Activated CD4-positive, alpha-beta T cell treated with anti-CD3 and anti-CD28 coated beads for 24 hours (primary cell): ENCODE results near the gene PAN3.
"Not testable (repeated sequence)": the region's sequence is repeated elsewhere in the genome, so short reads cannot be mapped to it uniquely, and the experiment has no call there.

ENCODE experiments used
- DNase-seq, 2 donors: peaks; one replicate each; pipeline ENCODE4 v3.0.0-alpha.2; 2020; ENCODE audit warnings: low read depth in 2 of 2

Gene PAN3, protein sequence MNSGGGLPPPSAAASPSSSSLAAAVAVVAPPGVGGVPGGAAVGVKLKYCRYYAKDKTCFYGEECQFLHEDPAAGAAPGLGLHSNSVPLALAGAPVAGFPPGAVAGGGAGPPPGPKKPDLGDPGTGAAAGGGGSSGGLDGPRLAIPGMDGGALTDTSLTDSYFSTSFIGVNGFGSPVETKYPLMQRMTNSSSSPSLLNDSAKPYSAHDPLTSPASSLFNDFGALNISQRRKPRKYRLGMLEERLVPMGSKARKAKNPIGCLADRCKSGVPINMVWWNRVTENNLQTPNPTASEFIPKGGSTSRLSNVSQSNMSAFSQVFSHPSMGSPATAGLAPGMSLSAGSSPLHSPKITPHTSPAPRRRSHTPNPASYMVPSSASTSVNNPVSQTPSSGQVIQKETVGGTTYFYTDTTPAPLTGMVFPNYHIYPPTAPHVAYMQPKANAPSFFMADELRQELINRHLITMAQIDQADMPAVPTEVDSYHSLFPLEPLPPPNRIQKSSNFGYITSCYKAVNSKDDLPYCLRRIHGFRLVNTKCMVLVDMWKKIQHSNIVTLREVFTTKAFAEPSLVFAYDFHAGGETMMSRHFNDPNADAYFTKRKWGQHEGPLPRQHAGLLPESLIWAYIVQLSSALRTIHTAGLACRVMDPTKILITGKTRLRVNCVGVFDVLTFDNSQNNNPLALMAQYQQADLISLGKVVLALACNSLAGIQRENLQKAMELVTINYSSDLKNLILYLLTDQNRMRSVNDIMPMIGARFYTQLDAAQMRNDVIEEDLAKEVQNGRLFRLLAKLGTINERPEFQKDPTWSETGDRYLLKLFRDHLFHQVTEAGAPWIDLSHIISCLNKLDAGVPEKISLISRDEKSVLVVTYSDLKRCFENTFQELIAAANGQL

DNA sequence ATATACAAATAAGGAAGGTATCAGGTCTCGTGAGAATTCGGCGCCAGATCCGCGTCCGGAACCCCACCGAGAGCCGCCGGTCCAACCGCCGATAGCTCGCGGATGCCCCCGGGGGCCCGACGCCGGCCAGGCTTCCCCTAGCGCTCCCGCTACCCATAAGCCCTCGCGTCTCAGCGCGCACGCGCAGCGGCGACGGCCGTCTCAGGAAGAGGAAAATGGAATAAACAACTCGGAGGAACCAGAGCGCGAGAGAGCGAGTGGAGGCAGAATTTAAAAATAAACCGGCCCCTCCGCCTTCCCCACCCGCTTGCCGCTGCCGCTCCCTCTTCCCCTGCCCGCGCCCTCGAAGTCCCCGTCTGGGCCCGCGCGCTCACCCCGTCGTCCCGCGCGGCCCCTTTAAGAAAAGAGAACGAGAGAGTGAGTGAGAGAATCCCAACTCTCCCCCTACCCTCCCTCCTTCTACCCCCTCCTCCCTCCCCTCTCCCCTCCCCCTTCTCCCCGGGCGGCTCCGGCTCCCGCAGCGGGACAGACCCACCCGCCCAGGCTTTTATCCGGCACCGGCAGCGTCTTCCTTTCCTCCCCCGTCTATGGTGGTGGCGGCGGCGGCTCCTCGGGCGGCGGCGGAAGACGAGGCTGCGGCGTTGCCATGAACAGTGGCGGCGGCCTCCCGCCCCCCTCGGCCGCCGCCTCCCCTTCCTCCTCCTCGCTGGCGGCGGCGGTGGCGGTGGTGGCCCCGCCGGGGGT lies at the start of gene PAN3:
TSS of gene PAN3 (plus strand) at position 534 of the 744 bp plus-strand sequence. CDS start at position 647, 113 bp downstream.
- DNase-seq, result peak; percentile 80 to 87

DNA sequence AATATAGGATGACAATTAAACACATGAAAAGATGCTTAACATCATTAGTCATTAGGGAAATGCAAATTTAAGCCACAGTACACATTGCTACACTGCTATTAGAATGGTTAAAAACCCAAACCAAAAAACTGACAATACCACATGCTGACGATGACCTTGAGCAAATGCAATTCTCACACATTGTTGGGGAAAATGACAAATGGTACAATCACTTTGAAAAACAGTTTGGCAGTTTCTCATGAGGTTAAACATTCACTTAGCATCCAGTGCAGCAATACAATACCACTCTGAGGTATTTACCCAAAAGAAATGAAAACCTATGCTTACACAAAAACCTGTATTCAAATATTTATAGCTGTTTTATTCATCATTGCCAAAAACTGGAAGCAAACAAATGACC lies 49.3 kb upstream of the PAN3 start:
- DNase-seq, result no peak

DNA sequence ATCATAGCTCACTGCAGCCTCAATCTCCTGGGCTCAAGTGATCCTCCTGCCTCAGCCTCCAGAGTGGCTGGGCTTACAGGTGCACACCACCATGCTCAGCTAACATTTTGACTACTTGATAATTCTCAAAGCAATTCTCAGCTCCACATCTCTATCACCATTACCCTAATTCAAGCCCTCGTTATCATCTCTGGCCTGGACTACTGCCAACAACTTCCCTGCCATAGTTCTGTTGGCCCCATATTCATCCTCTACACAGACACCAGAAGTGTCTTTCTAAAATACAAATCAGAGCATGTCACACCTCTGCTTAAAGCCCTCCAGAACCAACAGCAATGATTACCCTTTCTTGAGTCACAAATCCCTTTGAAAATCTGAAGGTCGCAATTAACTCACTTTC lies 45.9 kb upstream of the PAN3 start:
- DNase-seq, result no peak

DNA sequence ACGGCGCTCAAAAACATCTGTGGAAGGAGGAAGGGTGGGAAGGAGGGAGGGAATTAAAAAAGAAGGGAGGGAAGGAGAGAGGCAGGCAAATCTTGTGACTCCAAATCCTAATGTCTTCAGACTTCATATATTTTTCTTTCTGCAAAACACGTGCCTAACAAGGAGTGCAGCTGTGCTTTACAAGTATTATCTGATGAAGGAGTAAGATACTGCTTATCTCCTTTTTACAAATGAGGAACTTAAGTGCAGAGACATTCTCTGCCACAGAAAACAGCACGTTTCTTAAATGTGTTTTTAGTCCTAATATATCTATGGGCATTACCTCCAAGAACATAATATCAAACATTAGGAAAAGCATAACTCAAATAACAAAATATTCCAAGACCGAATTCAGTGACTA lies 44.5 kb upstream of the PAN3 start:
- DNase-seq, result no peak

DNA sequence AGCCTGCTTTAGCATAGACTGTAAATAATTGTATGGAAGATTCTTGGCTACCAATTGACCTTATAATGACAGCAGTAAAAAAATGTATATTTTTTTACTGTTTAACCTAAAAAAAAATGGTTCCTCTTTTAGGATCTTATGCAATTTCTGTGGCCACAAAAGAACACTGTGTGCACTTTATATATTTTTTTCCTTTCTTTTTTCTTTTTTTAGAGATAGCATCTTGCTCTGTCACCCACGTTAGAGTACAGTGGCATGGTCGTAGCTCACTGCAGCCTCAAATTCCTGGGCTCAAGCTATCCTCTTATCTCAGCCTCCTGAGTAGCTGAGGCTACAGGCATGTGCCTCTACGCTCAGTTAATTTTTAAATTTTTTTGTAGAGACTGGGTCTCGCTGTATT lies 44.0 kb upstream of the PAN3 start:
- DNase-seq, result no peak

DNA sequence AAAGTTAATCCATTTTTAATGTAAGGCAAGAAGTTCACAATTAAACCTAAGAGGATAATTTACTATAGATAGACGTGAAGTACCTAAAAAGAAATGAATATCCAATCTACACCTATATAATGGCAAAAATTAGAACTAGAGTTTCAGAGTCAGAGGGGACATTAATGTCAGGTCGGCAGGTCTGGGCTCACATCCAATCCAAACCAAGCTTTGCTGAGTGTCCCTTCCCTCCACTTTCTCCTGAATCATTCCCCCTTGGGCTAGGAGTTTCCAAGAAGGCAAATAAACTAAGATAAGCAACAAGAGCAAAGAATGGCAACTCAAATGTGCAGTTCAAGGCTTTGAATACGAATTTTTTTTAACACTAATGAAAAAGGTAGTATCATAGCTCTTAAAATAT lies 40.8 kb upstream of the PAN3 start:
- no peak for DNase-seq

DNA sequence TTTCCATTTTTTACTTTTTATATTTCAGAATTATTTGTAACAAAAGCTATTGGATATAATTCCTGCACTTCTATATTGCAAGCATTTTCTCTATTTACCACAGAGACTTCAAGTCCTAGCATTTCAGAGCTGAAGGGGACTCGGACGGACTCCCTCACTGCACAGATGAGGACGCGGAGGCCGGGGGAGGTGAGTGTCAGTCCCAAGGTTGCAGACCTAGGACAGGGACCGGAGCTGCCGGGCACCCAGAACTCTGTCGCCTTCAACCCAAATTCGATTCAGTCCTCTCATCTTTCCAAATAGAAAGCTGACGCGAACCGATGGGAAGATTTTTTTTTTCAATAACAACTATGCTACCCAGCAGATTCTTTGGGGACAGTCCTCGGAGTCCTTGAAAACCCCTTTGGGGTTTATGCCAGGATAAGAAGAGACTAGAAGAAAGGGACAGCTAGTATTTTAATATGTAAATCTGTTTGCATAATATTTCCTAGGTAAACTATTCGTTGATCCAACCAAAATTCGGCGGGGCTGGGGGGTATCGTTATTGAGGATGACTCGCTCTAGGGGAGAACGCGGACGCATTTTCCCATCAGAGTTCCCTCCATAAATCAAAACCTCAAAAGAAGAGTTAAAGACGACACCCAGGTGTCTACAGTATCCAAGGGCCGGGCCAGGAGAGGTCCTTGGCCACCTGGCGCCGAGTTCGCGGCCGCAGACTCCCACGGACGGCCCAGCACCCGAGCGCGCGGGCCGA lies 38.8 kb upstream of the PAN3 start:
- no peak for DNase-seq

DNA sequence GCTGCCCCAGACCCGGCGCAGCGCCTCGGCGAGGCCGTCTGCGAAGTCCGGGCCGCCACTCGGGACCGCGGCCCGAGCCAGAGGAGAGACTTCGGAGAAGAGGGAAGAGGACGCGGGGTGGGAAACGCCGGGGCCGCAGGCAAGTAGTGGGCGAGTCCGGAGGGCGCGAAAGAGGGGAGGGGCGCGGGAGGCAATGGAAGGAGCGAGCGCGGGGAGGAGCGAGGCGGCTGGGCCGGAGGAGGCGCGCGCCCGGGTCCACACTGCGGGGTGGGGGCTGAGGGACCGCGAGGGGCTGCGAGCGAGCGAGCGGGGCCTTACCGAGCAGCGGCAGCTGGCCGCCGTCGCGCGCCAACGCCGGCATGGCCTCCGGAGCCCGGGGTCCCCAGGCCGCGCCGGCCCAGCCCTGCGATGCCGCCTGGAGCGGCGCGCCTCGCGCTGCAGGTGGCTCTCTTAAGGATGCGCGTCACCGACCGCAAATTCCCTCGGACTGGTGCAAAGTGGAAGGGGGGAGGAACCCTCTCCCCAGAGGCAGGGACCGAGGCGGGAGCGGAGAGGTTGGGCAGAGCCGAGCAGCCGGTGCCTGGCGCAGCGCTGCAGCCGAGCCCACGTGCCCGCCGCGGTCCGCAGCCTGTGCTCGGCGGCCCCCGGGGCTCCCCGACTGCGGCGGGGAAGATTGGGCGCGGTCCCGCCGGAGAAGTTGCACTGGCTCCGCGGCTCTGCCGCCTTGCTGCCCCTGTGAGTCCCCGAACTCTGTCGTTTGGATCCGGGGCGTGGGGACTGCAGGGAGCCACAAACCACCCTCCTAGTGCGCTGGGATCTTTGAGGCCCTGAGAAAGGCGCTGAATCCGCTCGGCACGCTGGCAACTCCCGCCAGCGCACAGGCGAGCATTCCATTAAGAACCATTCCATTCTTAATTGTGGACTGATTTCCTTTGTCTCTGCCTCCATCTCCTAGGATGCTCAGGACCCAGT lies 37.9 kb upstream of the PAN3 start, which contains the start of gene FLT3:
TSS of gene FLT3 (minus strand) at position 427 of the 972 bp plus-strand sequence. CDS start at position 361, 66 bp downstream.
- peak in 1 of 2 donors; percentile 35 for DNase-seq

DNA sequence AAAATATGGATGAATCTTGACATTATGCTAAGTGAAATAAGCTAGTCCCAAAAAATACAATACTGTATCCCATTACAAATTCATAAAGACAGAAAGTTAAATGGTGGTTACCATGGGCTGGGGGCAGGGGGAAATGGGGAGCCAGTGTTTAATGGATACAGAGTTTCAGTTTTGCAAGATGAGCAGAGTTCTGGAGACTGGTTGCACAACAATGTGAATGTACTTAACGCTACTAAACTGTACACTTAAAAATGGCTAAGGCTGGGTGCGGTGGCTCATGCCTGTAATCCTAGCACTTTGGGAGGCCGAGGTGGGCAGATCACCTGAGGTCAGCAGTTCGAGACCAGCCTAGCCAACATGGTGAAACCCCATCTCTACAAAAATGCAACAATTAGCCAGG lies 36.5 kb upstream of the PAN3 start:
- not testable (repeated sequence) for DNase-seq

DNA sequence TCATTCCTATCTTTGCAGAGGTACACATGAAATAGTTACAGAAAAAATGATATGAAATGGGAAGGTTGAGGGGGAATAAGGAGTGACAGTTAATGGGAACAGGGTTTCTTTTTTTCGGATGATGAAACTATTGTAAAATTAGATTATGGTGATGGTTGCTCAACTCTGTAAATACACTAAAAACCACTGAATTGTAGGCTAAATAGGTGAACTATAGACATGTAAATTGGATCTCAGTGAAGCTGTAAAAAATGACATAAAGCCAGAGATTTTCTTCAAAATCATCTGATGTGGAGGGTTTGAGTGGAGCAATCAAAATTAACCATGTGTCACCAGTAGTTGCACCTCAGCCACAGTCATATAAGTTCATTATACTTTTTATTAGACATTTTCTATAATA lies 31.4 kb upstream of the PAN3 start:
- DNase-seq, result no peak

DNA sequence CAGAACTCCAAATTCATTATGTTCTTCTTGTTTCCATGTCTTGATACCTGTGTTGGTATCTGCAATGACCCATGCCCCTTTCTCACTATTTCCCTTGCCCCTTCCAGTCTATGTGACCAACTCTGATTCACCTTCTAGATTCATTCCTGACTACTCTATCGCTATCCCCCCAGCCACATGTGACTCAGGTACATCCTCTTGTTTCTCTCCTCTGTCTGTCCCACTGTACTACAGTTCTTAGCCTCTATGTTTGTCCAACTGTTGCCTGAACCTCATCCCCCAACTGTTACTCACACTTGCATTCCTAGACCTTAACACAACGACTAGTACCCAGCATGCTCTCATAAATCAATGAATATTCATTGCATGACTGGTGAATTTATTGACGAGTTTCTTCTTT lies 27.9 kb upstream of the PAN3 start:
- no peak for DNase-seq

DNA sequence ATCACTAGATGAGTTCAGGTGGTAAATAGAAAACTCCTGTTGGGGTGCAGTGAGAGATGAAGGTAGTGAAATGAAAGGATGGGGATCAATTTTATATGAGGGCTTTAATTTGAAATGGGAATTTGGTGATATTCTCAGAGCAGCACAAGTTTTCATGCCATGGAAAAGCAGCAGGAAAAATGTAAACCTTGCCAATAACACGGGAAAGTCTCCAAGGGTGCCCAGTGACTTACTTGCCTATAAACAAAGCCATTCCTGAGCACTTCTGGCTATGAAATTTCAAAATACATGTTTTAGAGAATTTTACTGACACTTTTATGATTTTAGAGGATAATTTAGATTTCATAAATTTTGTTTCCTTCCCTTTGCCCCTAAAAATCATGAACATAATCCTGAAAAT lies 21.6 kb upstream of the PAN3 start:
- DNase-seq, result no peak

DNA sequence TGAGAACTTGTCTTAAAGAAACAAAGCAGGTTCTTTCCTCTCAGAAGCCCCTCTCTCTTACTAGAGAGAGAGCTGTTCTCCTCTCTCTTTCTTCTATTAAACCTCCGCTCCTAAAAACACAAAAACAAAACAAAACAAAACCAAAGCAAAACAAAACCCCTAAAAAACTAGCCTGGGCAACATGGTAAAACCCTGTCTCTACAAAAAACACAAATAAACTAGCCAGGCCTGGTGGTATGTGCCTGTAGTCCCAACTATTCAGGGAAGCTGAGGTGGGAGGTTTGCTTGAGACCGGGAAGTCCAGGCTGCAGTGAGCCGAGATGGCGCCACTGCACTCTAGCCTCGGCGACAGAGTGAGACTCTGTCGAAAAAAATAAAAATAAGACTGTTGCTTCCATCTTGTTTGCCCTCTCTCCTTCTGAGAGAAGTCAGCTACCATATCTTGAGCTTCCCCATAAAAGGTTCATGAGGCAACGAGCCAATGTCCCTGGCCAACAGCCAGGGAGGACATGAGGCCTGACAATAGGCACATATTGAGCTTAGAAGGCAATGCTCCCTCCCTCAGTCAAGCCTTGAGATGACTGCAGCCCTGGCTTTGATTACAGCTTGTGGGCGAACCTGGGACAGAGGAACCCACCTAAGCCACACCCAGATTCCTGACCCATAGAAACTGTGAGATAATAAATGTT lies 20.5 kb upstream of the PAN3 start:
- no peak for DNase-seq

DNA sequence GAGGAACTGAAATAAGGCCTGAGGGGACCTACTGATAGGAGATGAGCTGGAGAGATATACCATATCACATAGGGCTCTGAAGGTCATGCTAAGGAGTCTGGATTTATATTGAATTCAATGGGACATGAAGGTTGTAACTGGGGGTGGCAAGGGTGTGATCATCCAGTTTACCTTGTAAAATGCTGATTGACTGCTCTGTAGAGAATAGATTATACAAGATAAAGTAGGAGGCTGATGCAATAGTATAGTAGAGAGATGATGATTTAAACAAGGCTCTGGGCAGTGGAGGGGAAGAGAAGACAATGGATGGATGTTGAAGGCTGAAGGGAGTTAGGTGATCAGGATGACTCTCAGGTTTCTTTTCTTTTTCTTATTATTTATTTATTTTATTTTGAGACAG lies 18.0 kb upstream of the PAN3 start:
- DNase-seq, result no peak

DNA sequence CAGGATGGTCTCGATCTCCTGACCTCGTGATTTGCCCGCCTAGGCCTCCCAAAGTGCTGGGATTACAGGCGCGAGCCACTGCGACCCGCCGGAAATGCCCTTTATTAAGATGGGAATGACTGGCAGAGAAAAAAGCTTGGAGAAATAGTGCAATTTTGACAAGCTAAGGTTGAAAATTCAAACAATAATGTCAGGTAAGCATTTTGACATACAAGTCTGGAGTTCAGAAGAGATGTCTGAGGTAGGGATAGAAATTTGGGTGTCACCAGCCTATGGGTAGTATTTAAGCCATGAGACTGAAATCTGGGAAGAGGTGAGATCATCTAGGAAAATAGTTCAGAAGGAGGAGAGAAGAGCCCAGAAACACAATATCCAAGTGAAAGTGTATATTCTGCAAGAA lies 17.1 kb upstream of the PAN3 start:
- no peak for DNase-seq

DNA sequence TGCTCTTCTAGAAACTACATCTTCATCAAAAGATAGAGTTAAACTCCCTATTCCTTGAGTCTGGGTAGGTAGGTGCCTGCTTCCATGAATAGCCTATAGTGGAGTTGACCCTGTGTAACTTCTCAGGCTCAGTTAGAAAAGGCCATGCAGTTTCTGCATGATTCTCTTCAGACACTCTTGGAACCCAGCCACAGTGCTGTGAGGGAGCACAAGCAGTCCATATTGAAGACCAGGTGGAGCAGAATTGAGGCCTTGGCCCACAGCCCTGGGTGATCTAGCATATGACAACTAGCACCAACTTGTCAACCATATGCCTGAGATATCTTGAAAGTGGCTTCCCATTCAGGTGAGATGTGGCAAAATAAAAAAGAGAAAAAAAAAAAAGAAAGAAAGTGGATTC lies 10.3 kb upstream of the PAN3 start:
- no peak for DNase-seq

DNA sequence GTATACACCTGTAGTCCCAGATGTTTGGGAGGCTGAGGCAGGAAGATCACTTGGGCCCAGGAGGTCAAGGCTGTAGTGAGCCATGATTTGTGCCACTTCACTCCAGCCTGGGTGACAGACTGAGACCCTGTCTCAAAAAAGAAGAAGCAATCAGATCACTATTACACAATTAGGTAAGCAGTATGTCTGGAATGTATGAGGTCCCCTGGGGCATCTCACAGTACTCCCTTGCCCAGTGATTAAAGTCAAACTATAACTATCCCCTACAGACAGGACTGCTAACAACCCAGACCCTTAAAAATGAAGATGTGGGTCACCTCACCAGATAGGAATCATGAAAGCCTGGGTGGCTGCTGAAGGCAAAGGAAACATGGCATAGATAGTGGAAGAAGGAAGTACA lies 9.4 kb upstream of the PAN3 start:
- no peak for DNase-seq

DNA sequence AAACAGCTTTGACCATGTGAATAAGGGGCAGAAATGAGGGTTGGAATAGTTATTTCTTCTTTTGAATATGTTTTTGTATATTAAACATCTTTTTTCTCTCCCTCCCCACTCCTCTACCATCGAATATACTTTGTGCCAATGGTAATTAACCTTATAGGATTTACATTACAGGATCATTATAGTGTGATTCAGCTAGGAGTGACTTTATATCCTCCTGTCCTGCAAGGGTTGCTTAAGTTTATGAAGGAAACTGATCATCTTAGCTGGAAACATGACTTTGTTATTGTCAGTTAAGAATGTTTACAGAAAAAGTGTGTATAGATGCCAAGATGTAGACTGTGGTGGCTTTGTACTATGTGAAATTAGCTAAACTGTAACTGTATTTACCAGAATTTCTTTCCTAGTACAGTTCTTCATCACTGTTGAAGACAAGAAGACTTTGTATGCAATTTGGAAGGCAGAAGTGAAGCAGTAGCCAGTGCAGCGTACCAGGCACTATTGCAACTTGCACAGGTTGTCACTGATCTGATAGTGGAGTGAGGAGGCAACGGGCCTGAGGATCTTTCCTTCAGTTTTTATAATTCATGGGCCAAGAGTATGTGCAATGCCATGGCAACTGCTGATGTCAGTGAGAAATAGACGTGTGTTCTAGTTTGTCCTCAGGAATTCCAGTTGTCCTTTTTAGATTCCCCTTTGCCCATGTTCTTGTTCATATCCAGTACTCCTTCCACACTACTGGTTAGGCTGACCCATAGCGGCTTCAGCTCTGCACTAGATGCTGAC lies 8.2 kb upstream of the PAN3 start:
- no peak for DNase-seq

DNA sequence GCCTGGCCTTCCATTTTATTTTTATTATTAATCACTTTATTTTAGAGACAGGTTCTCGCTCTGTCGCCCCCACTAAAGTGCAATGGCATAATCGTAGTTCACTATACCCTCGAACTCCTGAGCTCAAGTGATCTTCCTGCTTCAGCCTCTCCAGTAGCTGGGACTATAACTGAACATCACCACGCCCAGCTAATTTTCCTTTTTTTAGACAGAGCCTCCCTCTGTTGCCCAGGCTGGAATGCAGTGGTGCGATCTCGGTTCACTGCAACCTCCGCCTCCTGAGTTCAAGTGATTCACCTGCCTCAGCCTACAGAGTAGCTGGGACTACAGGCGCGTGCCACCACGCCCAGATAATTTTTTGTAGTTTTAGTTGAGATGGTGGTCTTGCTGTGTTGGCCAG lies 6.7 kb upstream of the PAN3 start:
- no peak for DNase-seq
